Measurements from ENCODE around the gene ADRB2. TPM values are rescaled to one million over a fixed set of nuclear protein-coding genes. Genes with fewer than 3 reads are reported as not detected.
"Not testable (repeated sequence)": the region's sequence is repeated elsewhere in the genome, so short reads cannot be mapped to it uniquely, and the experiment has no call there.

Gene ADRB2
- total RNA-seq, 4 donors from 2014 or later: 4.8 to 9.8 (median 6.2) TPM

DNA sequence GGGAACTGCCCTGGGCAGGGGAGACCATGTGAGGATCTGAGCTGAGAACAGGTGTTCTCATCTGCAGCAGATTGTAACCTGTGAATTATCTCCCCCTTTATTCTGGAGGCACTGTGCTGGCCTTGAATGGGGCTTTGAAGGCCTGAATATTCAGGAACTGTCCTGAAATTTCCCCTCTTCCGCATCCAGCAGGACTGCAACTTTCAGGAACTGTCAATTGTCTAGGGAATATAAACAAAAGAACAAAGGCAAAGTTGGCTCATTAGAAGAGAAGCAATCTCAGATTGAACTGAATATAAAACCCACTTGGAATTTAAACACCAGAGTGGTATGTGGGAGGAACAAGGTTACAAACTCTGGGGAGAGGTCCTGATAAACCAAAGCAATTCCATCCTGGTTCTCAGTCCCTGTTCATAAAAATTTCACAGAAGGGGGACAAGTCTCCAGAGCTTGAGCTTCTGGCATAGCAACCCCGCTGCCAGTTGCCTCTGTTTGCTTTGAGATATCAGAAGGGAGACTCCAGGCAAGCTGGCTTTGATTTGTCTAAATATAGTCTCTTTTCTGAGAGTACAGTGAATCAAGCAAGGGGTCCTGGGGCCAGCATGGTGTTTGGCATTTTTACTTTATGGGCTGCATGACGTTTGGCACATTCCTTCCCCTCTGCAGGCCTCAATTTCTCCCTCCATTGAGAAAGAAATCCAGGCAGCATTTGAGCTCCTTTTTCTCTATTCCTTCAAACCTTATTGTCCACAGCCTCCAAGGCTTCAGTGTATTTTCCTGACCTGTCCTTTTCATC, 47.5 kb downstream of the ADRB2 start:
- Histone ChIP-seq H3K27me3 (no peaks in the 10 kb centered on the region), H3K36me3 (no peaks in the 10 kb centered on the region), H3K4me1 (peaks cover 0 to 6% (median 0%) of the 10 kb centered on the region in 4 donors), H3K27ac (no peak overlapping the region), H3K9me3 (no peaks in the 10 kb centered on the region), H3K4me3 (no peak overlapping the region)
- TF ChIP-seq, protein P1, sequence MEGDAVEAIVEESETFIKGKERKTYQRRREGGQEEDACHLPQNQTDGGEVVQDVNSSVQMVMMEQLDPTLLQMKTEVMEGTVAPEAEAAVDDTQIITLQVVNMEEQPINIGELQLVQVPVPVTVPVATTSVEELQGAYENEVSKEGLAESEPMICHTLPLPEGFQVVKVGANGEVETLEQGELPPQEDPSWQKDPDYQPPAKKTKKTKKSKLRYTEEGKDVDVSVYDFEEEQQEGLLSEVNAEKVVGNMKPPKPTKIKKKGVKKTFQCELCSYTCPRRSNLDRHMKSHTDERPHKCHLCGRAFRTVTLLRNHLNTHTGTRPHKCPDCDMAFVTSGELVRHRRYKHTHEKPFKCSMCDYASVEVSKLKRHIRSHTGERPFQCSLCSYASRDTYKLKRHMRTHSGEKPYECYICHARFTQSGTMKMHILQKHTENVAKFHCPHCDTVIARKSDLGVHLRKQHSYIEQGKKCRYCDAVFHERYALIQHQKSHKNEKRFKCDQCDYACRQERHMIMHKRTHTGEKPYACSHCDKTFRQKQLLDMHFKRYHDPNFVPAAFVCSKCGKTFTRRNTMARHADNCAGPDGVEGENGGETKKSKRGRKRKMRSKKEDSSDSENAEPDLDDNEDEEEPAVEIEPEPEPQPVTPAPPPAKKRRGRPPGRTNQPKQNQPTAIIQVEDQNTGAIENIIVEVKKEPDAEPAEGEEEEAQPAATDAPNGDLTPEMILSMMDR (IDR thresholded peaks at IDR 0.05): no peak
- TF ChIP-seq EP300 (IDR thresholded peaks at IDR 0.05) (no peak), POLR2A (IDR thresholded peaks at IDR 0.05) (no peak)
- WGBS, 2 donors: 43 to 55% methylated on average over 3 of the region's 3 CpGs
- no peak for DNase-seq (ENCODE audit: low spot score in 2 of 2)

DNA sequence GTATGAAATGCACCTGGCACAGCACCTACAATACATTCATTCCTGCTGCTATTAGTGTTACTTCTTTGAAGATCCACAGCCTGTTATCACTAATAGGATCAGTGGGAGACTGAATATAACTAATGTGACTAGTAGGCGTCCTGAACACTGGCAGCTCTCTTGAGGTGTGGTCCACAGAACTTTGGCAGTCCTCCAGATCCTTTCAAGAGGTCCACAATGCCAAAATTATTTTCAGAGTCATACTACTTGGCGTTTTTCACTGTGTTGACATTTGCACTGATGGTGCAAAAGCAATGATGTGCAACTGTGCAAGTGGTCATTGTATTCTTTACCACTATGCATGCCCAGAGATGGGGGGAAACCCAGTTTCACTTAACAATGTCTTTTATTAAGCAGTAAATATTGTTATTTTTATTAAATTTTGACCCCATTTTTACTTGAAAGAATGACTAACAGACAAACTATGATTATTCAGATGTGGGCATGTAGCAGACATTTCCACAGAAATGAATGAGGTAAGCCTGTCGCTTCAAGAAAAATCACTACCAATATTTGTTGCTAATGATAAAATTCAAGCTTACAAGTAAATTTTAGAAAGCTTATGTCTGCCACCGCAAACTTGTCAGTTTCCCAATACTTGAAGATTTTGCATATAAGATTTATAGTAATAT, 48.9 kb downstream of the ADRB2 start:
- no peak overlapping the region for H3K27ac ChIP-seq
- TF ChIP-seq EP300 (IDR thresholded peaks at IDR 0.05) (no peak), POLR2A (IDR thresholded peaks at IDR 0.05) (no peak)
- TF ChIP-seq, protein P1 (IDR thresholded peaks at IDR 0.05): no peak
- no peak for DNase-seq (ENCODE audit: low spot score in 2 of 2)
- WGBS, 2 donors: 54 to 58% methylated on average over 4 of the region's 4 CpGs
- H3K27me3 ChIP-seq: no peaks in the 10 kb centered on the region
- H3K36me3 ChIP-seq: no peaks in the 10 kb centered on the region
- H3K4me3 ChIP-seq: no peak overlapping the region
- H3K9me3 ChIP-seq: no peaks in the 10 kb centered on the region
- H3K4me1 ChIP-seq: peaks cover 0 to 6% (median 0%) of the 10 kb centered on the region in 4 donors

DNA sequence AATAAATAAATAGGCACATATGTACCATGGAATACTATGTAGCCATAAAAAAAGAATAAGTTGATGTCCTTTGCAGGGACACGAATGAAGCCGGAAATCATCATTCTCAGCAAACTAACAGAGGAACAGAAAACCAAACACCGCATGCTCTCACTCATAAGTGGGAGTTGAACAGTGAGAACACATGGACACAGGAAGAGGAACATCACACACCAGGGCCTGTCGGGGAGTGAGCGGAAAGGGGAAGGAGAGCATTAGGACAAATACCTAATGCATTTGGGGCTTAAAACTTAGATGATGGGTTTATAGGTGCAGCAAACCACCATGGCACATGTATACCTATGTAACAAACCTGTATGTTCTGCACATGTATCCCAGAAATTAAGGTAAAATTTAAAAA, 51.0 kb downstream of the ADRB2 start:
- not testable (repeated sequence) for H3K4me1 ChIP-seq; H3K27ac ChIP-seq; H3K27me3 ChIP-seq; H3K36me3 ChIP-seq; H3K9me3 ChIP-seq; H3K4me3 ChIP-seq; DNase-seq (ENCODE audit: low spot score in 2 of 2)
- WGBS, 2 donors: 84 to 94% methylated on average over 5 of the region's 5 CpGs

Other genes with a start within 250 kb of the ADRB2 start
- gene HTR4, start 172.1 kb upstream of the ADRB2 start, total RNA-seq: under 1 TPM in 1 of 4 donors, not detected in 3; 0.21 TPM
- gene SH3TC2, start 236.5 kb downstream of the ADRB2 start, total RNA-seq: 10 to 100 TPM; 37.2 to 92.1 (median 83.9) TPM